GM18861 (cell line): ENCODE results near the gene STIM1.
"Not testable (repeated sequence)": the region's sequence is repeated elsewhere in the genome, so short reads cannot be mapped to it uniquely, and the experiment has no call there.

Experiments
- ATAC-seq: cut with Tn5 transposase; IDR thresholded peaks from one replicate; pipeline ENCODE4 v1.9.1; 2021; ENCODE audit not compliant: unreplicated experiment

The STIM1 gene

DNA sequence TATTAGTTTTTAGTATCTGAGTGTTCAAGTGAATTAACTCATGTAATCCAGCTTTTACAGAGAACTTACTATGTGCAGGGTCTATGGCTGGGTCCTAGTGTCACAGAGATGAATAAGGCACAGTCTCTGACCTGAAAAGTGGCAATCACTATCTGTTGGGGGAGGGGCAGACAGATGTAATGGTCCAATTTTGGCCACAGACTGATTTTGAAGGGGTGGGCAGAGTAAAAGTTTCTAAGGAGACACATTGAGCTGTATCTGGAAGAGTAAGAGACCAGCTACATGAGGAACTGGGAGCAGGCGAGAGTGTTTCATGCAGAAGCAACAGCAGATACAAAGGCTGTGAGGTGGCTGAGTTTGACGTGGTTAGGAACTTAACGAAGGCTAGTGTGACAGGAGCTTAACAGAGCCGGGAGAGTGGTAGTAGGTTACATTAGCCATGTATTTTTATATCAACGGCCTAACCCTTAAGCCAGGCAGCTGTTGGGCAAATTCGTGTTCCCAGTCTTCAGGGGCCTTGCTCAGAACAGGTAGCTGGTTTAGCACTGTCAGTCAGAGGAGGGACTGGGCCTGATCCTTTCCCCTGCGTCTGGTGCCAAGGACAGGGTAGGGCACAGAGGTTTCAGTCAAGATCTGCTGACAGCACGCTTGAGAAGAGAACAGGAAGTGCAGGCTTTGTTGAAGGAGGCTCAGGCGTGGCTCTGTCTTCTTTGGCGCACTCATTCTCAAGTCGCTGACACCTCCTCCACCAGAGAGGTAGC lies 1.4 kb upstream of the STIM1 start:
- peak; percentile 36 for ATAC-seq

DNA sequence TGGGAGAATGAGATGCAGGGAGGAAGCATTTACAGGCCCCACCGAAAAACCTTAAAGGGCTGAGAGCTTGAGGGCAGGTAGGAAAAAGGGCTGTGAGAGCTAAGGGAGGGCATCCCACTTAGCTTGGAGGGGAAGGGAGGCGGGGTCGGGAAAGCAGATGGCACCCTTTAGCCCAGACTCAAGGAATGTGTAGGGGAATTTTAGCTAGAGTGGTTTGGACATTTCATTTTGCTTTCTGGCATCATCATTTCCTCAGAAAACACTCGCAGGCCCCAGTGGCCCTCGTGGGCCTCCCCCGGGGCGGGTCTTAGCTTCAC lies 846 bp upstream of the STIM1 start:
- no peak for ATAC-seq

- peak; percentile 2 for ATAC-seq
These were observed 486 bp downstream of the STIM1 start for GRCh38 chr11:3855808-3856491.

- ATAC-seq, result no peak
These were observed 1.5 kb downstream of the STIM1 start for GRCh38 chr11:3856856-3857553.

- no peak for ATAC-seq
These were observed 2.2 kb downstream of the STIM1 start for GRCh38 chr11:3857628-3858027.

GRCh38 chr11:3859373-3859881 lies 4.0 kb downstream of the STIM1 start:
- peak; percentile 28 for ATAC-seq

- no peak for ATAC-seq
These were observed 4.9 kb downstream of the STIM1 start for GRCh38 chr11:3860375-3860774.

- not testable (repeated sequence) for ATAC-seq
These were observed 5.5 kb downstream of the STIM1 start for GRCh38 chr11:3860898-3861393.

- no peak for ATAC-seq
These were observed 6.2 kb downstream of the STIM1 start for GRCh38 chr11:3861683-3862082.

DNA sequence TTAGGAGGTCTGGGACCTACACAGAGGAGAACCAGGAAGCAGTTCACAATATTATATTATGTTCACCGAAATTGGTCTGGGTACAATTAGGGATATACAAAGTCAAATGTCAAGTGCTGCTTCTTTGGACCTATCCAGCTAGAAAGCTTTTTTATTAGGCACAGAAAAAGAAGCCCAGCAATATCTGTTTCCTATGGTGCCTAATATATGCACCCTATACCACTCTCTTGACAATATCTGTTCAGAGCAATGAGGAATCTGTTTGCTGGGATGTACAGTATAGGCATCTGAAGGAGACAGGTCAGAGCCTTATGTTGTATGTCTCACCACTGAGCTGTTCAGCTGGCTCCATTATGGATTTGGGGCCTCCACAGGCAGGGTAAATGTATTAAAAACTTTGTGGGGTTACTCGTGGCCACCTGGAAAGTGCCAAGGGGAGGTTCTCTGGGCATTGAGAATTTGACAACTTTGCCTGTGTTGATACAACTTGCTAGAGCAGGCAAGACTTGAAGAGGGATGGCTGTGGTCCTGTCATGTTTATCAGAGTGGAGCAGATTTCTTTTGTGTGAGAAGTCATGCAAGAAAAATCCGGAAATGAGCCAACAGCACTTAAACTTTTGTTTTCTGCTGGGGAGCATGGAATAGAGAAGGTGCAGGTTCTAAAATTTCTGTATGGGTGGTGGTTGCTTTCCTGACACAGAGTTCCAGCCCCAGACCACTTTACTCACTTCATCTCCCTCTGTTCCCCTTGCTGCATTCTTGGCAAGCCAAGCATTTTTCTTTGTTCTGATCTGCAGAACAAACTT lies 10.1 kb downstream of the STIM1 start:
- peak; percentile 17 for ATAC-seq

GRCh38 chr11:3866206-3866605 lies 10.7 kb downstream of the STIM1 start:
- peak; percentile 28 for ATAC-seq

GRCh38 chr11:3866836-3867208 lies 11.4 kb downstream of the STIM1 start:
- ATAC-seq, result no peak

DNA sequence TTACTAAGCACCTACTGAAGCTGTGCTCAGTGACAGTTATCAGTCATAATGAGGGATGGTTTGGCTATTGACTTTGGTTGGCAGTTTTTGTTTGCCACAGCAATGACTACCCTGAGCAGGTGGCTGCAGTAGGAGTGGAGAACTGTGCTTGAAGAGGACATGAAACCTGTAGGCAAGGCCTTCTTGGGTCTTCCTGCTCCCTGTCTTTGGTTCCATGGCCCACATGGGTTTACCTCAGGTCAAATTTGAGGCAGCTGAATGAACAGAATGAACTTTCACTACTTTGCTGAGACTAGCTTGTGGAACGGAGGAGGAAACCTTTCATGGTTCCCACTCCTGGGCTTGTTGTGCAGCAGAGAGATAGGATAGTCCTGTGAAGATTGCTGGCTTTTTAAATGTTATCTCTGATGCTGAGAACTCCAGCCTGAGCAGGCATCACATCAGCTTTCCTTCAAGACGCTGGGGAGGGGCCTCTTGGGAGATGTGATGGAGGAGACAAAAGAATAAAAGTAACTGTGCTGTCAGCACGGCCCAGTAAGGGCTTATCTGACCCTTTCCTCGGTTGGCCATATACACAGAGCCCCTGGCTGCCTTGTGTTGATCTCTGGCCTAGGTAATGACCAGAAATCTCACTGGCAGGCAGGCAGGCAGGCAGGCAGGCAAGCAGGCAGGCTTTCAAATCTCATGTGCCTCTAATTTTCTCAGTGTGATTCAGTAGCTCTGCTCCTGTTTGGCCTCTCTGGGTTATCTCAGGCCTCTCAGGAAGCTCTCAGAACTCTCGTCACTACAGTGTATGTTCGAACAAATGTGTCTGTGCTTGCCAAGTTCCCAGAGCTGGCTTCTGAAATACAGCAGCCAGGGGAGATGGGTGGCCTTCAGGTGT lies 12.0 kb downstream of the STIM1 start:
- peak; percentile 56 for ATAC-seq

DNA sequence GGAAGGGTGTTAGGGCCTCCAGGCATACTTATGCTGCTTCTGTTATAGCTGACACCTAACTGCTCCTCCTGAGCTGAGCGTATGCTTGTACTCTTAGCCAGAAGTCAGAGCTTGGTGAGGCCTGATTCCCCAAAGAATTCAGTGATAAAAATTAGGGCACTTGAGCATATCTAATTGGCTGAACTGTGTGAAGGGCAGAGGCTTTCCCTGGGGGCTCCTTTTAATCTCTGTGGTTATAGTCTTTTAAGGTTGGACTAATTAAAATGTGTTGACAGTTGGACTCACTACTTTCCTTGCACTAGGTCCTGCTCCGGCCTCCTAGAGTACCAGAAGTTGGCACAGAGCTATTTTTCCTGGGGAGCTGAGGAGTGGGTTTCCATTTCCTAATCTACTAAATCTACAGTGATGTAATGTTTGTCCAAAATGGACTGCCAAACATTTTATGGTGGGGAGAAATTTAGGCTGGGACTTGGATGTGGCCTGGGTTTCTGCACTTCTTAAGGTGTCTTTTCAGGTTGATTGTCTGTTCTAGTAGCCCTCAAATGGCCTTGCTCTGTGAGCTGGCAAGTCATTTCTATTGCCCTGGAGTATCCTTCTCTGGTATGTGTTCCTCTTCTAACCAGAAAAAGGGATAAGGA lies 18.4 kb downstream of the STIM1 start:
- ATAC-seq, result no peak

GRCh38 chr11:3876613-3877012 lies 21.1 kb downstream of the STIM1 start:
- ATAC-seq, result no peak

GRCh38 chr11:3877364-3878257 lies 22.1 kb downstream of the STIM1 start:
- ATAC-seq, result no peak

GRCh38 chr11:3878258-3878584 lies 22.8 kb downstream of the STIM1 start:
- no peak for ATAC-seq

GRCh38 chr11:3879216-3879966 lies 23.9 kb downstream of the STIM1 start:
- peak; percentile 30 for ATAC-seq
